LoVo (cell line): Measurements from ENCODE around the gene SDK1.

Experiments
- DNase-seq: peaks from one replicate; pipeline ENCODE4 v3.0.0-alpha.2; 2016; ENCODE audit warnings: low spot score

Gene SDK1

GRCh38 chr7:3466261-3466660, 165.2 kb downstream of the SDK1 start:
- DNase-seq = no peak

GRCh38 chr7:3469641-3470040, 168.6 kb downstream of the SDK1 start:
- no peak for DNase-seq

- DNase-seq = no peak
These were observed 179.1 kb downstream of the SDK1 start for GRCh38 chr7:3480197-3480596.

- no peak for DNase-seq
These were observed 180.4 kb downstream of the SDK1 start for GRCh38 chr7:3481435-3481834.

- DNase-seq = peak; percentile 37
These were observed 181.3 kb downstream of the SDK1 start for GRCh38 chr7:3482147-3482921.

GRCh38 chr7:3486841-3487240, 185.8 kb downstream of the SDK1 start:
- no peak for DNase-seq

GRCh38 chr7:3488829-3489228, 187.8 kb downstream of the SDK1 start:
- no peak for DNase-seq

GRCh38 chr7:3493499-3493898, 192.4 kb downstream of the SDK1 start:
- DNase-seq = no peak

GRCh38 chr7:3494947-3495346, 193.9 kb downstream of the SDK1 start:
- DNase-seq = no peak

GRCh38 chr7:3495530-3495929, 194.5 kb downstream of the SDK1 start:
- DNase-seq = no peak

- no peak for DNase-seq
These were observed 194.9 kb downstream of the SDK1 start for GRCh38 chr7:3495954-3496353.

GRCh38 chr7:3497796-3498195, 196.7 kb downstream of the SDK1 start:
- DNase-seq = no peak

GRCh38 chr7:3501671-3502070, 200.6 kb downstream of the SDK1 start:
- DNase-seq = no peak

GRCh38 chr7:3504384-3504783, 203.3 kb downstream of the SDK1 start:
- no peak for DNase-seq

- DNase-seq = no peak
These were observed 209.3 kb downstream of the SDK1 start for GRCh38 chr7:3510101-3511020.

GRCh38 chr7:3517344-3517743, 216.3 kb downstream of the SDK1 start:
- no peak for DNase-seq

GRCh38 chr7:3518546-3518945, 217.5 kb downstream of the SDK1 start:
- DNase-seq = no peak

- DNase-seq = no peak
These were observed 219.2 kb downstream of the SDK1 start for GRCh38 chr7:3520206-3520605.

GRCh38 chr7:3527496-3528124, 226.6 kb downstream of the SDK1 start:
- DNase-seq = no peak

GRCh38 chr7:3533040-3533439, 232.0 kb downstream of the SDK1 start:
- DNase-seq = no peak

GRCh38 chr7:3537210-3537875, 236.3 kb downstream of the SDK1 start:
- no peak for DNase-seq

GRCh38 chr7:3538041-3538440, 237.0 kb downstream of the SDK1 start:
- DNase-seq = no peak
